Uterus (tissue), 4 donors: ENCODE measurements around the gene GHR. TPM values are rescaled to one million over a fixed set of nuclear protein-coding genes. Genes with fewer than 3 reads are reported as not detected.

Source experiments
- DNase-seq, 2 donors: peaks; one replicate each; pipeline ENCODE4 v3.0.0-alpha.2; 2019 to 2020
- H3K27ac ChIP-seq, 2 donors: fragments of 200-600 bp; sonication (generic); 1 replicate in 1 of 2; 2 replicates in 1 of 2; pipeline ENCODE4 v1.5.1; 2016 to 2018
- H3K27me3 ChIP-seq, 2 donors: fragments of 200-600 bp; sonication (generic); one replicate each; pipeline ENCODE4 v1.5.1; 2018 to 2019; ENCODE audit warnings: control low read depth in 1 of 2
- H3K36me3 ChIP-seq, 2 donors: fragments of 200-600 bp; sonication (generic); one replicate each; pipeline ENCODE4 v1.5.1; 2019; ENCODE audit warnings: control low read depth in 1 of 2
- H3K4me1 ChIP-seq, 2 donors: fragments of 200-600 bp; sonication (generic); one replicate each; pipeline ENCODE4 v1.5.1; 2018 to 2019; ENCODE audit warnings: control low read depth in 1 of 2
- H3K4me3 ChIP-seq, 2 donors: fragments of 200-600 bp; sonication (generic); 1 replicate in 1 of 2; 2 replicates in 1 of 2; pipeline ENCODE4 v1.5.1; 2018 to 2019; ENCODE audit warnings: mild to moderate bottlenecking in 1 of 2
- H3K9me3 ChIP-seq, 2 donors: fragments of 200-600 bp; sonication (generic); one replicate each; pipeline ENCODE4 v1.5.1; 2019; ENCODE audit warnings: control low read depth in 1 of 2
- POLR2A ChIP-seq, 2 donors: fragments of 450-650 bp; IDR thresholded peaks; one replicate each; pipeline ENCODE4 v1.6.1; 2016; ENCODE audit warnings: antibody characterized with exemption in 2 of 2, mild to moderate bottlenecking in 1 of 2, moderate library complexity in 1 of 2
- intact Hi-C: fragments of 100-400 bp; cut with DNase I; formaldehyde crosslinking; loops from one replicate; pipeline ENCODE4 v1.15.1; 2023; ENCODE audit warnings: low total_unique reads
- total RNA-seq, 4 donors: library from RNA; depleted of rRNA in 3 of 4; stranded (reverse); fragments of >200 nt in 3 of 4; gene quantifications; one replicate each; pipeline versions ENCODE4 v1.1.0 to v1.2.4, GENCODE V29; 2014 to 2023
- TF ChIP-seq, protein P1 (sequence below), 4 experiments: fragments of 200-600 bp in 2 of 4; fragments of 450-650 bp in 2 of 4; sonication (generic) in 2 of 4; IDR thresholded peaks; one replicate each; pipeline ENCODE4 v1.5.1; 2016 to 2019; ENCODE audit warnings: antibody characterized with exemption in 4 of 4, mild to moderate bottlenecking in 2 of 4, moderate library complexity in 1 of 4
- donor health status: DM: yes; HTN: yes; CAD: no.

GHR gene
- total RNA-seq, 4 donors from 2014 or later = 1.8 to 19.7 (median 5.6) TPM

- no peaks in the 10 kb centered on the region for H3K27me3 ChIP-seq
- H3K36me3 ChIP-seq = no peaks in the 10 kb centered on the region
- TF ChIP-seq POLR2A (IDR thresholded peaks at IDR 0.05) = no peak
- TF ChIP-seq, protein P1, sequence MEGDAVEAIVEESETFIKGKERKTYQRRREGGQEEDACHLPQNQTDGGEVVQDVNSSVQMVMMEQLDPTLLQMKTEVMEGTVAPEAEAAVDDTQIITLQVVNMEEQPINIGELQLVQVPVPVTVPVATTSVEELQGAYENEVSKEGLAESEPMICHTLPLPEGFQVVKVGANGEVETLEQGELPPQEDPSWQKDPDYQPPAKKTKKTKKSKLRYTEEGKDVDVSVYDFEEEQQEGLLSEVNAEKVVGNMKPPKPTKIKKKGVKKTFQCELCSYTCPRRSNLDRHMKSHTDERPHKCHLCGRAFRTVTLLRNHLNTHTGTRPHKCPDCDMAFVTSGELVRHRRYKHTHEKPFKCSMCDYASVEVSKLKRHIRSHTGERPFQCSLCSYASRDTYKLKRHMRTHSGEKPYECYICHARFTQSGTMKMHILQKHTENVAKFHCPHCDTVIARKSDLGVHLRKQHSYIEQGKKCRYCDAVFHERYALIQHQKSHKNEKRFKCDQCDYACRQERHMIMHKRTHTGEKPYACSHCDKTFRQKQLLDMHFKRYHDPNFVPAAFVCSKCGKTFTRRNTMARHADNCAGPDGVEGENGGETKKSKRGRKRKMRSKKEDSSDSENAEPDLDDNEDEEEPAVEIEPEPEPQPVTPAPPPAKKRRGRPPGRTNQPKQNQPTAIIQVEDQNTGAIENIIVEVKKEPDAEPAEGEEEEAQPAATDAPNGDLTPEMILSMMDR (IDR thresholded peaks at IDR 0.05) = no peak
- H3K27ac ChIP-seq = no peak overlapping the region
- H3K4me1 ChIP-seq = no peaks in the 10 kb centered on the region
- intact Hi-C loops = no loop called here
- H3K9me3 ChIP-seq = no peaks in the 10 kb centered on the region
- DNase-seq = no peak
- H3K4me3 ChIP-seq = no peak overlapping the region
Measured at GRCh38 chr5:42545038-42545437, 121.8 kb downstream of the GHR start.

DNA sequence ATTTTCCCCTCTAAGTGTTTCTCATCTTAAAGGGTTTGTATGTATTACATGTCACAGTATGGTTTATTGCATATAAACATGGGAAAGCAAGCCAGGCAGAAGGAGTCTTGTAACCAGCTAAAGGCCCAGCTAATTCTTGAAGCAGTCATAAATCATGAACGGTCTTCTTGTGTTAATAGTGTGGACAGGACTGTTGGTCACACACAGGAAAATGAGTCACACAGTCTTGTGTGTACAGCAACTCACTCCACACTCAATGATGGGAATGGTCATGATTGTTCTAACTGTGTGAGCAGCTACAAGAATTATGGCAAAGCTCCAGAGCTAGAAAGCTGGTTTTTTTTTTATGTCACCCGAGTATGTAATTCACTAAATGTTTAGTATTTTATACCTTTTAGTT, 123.9 kb downstream of the GHR start:
- Histone ChIP-seq H3K27me3 (no peaks in the 10 kb centered on the region), H3K9me3 (no peaks in the 10 kb centered on the region), H3K36me3 (no peaks in the 10 kb centered on the region), H3K4me1 (no peaks in the 10 kb centered on the region), H3K4me3 (no peak overlapping the region), H3K27ac (no peak overlapping the region)
- intact Hi-C loops = no loop called here
- TF ChIP-seq POLR2A (IDR thresholded peaks at IDR 0.05) = no peak
- TF ChIP-seq, protein P1 (IDR thresholded peaks at IDR 0.05) = no peak
- no peak for DNase-seq

DNA sequence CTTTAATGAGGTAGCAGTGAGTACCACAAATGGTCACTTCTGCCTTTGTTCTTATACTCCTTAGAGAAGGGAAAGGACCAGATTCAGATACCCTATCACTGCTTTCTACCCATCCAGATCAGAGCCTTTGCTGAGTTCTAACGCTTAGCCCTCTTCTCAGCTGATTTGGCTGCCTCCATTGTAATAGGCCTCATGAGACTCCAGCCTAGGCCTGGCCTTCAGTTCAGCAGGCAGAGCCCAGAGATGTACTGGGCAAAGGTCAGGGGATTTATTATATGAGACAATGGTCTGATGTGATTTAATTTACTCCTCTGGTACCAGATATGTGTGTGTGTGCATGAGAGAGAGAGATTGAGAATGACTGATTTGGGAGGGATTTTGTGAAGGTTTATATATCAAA, 124.7 kb downstream of the GHR start:
- intact Hi-C loops = no loop called here
- H3K4me1 ChIP-seq = no peaks in the 10 kb centered on the region
- H3K36me3 ChIP-seq = no peaks in the 10 kb centered on the region
- no peaks in the 10 kb centered on the region for H3K9me3 ChIP-seq
- DNase-seq = no peak
- TF ChIP-seq, protein P1 (IDR thresholded peaks at IDR 0.05) = no peak
- no peak for TF ChIP-seq POLR2A (IDR thresholded peaks at IDR 0.05)
- no peaks in the 10 kb centered on the region for H3K27me3 ChIP-seq
- peak overlapping the region in 1 of 2 donors; percentile 17 for H3K27ac ChIP-seq
- H3K4me3 ChIP-seq = no peak overlapping the region

GRCh38 chr5:42552597-42552996, 129.4 kb downstream of the GHR start:
- DNase-seq = no peak
- Histone ChIP-seq H3K36me3 (no peaks in the 10 kb centered on the region), H3K9me3 (no peaks in the 10 kb centered on the region), H3K4me1 (no peaks in the 10 kb centered on the region), H3K27me3 (no peaks in the 10 kb centered on the region), H3K27ac (no peak overlapping the region), H3K4me3 (no peak overlapping the region)
- intact Hi-C loops = no loop called here
- TF ChIP-seq, protein P1 (IDR thresholded peaks at IDR 0.05) = no peak
- no peak for TF ChIP-seq POLR2A (IDR thresholded peaks at IDR 0.05)

DNA sequence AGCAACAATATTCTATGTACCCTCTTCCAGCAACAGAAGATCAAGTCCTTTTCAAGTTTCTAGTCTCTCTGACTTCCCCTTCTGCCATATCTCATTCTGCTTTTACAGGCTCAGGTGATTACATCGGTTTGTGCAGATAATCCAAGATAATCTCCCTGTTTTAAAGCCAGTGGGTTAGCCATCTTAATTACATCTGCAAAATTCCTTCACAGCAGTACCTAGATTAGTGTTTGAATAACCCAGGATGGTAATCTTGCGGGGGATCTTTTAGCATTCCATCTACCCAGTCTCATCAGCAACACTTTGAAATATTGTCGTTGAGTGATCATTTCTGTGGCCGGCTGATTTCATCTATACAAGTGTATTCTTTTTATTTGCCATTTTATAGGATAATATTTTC, 130.2 kb downstream of the GHR start:
- Histone ChIP-seq H3K27ac (no peak overlapping the region), H3K27me3 (no peaks in the 10 kb centered on the region), H3K36me3 (no peaks in the 10 kb centered on the region), H3K4me1 (no peaks in the 10 kb centered on the region), H3K9me3 (no peaks in the 10 kb centered on the region), H3K4me3 (no peak overlapping the region)
- no peak for DNase-seq
- intact Hi-C loops = no loop called here
- TF ChIP-seq, protein P1 (IDR thresholded peaks at IDR 0.05) = no peak
- no peak for TF ChIP-seq POLR2A (IDR thresholded peaks at IDR 0.05)
